Endometrial microvascular endothelial cells (primary cell): Measurements from ENCODE around the gene SGCA. TPM values are rescaled to one million over a fixed set of nuclear protein-coding genes. Genes with fewer than 3 reads are reported as not detected.

ENCODE experiments used
- in situ Hi-C: cut with HindIII; loops from 2 replicates; pipeline ENCODE4 v1.10.0; 2017; ENCODE audit warnings: low sequenced_read_pairs, low pct_unique_long_range_greater_than_20kb; ENCODE audit errors: inconsistent ontology term
- total RNA-seq: library from RNA; depleted of rRNA; stranded (reverse); fragments of >200 nt; gene quantifications from one replicate; pipeline ENCODE4 v1.2.3, GENCODE V29; 2015; ENCODE audit errors: inconsistent ontology term

SGCA gene
- not detected for total RNA-seq

GRCh38 chr17:50165867-50166517, at the start of gene SGCA:
SGCA (plus strand) TSS chr17:50166005; CDS start chr17:50166041, 36 bp downstream.
- in situ Hi-C loops, result no loop called here

- in situ Hi-C loops, result no loop called here
Measured at GRCh38 chr17:50117202-50118051, 48.4 kb upstream of the SGCA start.

- in situ Hi-C loops, result no loop called here
Measured at GRCh38 chr17:50118076-50118827, 47.6 kb upstream of the SGCA start.

- in situ Hi-C loops, result no loop called here
Measured at GRCh38 chr17:50118828-50119218, 47.0 kb upstream of the SGCA start.

DNA sequence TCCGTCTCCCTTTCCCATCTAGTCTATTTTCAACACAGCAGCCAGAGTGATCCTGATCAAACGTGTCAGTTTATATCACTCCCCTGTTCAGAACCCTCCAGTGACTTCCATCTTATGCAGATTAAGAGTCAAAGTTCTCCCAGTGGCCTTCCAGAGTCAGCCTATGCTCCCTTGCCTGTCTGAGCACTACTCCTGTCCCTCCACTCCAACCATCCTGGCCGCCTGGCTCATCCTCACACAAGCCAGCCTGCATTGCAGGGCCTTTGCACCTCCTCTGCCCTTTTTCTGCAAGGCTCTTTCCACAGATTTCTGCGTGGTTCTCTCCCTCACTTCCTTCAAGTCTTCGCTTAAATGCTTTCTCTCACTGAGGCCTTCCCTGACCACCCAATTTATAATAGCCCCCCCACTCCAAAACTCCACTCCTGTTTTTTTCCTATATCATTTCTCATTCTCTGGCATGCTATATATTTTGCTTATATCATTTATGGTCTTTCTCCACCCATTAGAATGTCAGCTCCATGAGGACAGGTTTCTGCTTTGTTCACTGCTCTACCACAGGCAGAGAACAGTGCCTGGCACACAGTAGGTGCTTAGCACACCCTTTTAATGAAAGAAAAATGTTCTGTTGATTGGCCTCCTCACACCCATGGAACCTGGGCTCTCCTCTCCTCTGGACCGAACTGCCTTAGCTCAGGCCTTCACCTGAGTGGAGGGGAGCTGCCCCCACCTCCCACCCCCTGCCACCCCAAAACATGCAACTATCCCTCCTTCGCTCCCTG, 45.1 kb upstream of the SGCA start:
- in situ Hi-C loops, result no loop called here

DNA sequence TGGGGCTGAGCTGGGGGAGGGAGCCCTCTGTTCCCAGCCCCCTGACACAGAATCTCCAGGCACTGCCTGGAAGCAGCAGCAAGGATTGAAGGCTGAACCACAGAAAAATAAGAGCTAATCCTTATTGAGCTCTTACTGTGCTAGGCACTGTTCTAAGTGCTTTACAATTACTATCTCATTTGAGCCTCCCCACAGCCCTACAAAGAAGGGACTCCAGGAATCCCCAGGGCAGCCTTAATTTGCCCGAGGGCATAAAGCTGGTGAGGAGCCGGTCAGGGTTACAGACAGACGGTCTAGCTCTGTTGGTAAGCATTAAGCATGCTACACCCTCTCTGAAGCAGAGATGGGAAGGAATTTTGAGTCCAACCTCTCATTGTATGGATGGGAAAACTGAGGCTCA, 42.9 kb upstream of the SGCA start:
- in situ Hi-C loops, result no loop called here

GRCh38 chr17:50123649-50124349, 42.0 kb upstream of the SGCA start:
- in situ Hi-C loops, result no loop called here

DNA sequence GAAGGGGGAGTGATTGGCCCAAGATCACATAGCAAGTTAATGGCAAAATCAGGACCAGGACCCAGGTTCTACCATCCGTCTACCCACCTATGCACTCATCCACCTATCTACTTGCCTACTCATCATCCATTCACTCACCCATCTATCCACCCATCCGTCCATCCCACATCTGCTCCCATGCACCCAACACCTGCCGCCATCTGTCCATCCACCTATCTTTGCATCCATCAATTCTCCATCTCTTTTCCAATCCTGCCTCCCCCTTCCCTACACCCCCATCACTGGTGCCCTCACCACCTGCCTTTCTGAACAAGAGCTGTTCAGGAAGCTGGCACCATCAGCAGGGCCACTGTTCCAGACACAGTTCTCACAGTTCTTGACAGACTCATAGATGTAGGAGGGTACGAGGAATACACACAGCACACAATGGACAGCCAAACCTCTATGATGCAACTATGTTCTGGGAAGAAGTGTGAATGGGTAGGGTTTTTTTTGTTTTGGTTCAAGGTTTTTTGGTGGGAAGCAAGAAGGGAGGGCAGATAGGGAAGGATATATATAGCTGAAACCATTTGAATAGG, 40.3 kb upstream of the SGCA start:
- in situ Hi-C loops, result no loop called here

GRCh38 chr17:50127697-50128361, 38.0 kb upstream of the SGCA start:
- in situ Hi-C loops, result no loop called here

DNA sequence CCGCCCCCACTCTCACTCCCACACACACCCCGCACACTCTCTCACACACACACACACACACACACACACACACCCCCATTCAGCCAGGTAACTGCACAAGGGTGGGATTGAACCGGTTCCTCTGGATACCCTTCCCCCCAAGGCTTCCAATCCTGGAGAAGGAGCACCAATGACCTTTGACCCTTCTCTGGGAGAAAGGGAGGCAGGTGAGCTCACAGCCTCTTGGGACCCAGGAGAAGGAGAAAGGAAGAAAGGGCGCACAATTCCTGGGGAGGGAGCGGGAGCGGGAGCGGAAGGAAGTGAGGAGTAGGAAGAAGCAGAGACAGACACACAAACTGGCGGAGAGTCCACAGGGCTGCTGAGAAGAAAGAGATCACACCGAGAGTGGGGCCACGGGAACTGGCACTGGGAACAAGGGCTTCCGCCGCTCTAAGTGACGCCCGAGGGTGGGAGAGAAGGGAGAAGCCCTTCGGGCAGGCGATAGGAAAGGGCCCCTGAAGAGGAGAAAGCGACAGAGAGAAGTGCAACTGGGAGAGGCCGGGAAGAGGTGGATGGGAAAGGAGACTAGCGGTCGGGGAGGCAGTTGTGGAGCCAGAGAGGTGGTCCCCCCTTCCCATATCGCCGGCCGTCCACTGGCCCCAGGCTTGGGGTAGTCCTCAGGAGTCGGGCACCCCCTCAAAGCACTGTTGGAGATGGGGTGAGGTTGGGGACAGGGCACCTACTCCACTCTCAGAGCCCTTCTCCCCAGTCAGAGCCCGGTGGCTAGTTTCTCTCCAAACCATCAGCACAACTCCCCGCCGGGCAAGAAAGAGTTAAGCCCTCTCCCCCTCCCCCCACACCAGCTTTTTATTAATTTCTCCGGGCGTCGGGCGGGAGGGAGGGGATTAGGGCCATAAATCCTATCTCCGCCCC, 37.1 kb upstream of the SGCA start:
- in situ Hi-C loops, result no loop called here

- in situ Hi-C loops, result no loop called here
Measured at GRCh38 chr17:50129353-50129727, 36.5 kb upstream of the SGCA start.

DNA sequence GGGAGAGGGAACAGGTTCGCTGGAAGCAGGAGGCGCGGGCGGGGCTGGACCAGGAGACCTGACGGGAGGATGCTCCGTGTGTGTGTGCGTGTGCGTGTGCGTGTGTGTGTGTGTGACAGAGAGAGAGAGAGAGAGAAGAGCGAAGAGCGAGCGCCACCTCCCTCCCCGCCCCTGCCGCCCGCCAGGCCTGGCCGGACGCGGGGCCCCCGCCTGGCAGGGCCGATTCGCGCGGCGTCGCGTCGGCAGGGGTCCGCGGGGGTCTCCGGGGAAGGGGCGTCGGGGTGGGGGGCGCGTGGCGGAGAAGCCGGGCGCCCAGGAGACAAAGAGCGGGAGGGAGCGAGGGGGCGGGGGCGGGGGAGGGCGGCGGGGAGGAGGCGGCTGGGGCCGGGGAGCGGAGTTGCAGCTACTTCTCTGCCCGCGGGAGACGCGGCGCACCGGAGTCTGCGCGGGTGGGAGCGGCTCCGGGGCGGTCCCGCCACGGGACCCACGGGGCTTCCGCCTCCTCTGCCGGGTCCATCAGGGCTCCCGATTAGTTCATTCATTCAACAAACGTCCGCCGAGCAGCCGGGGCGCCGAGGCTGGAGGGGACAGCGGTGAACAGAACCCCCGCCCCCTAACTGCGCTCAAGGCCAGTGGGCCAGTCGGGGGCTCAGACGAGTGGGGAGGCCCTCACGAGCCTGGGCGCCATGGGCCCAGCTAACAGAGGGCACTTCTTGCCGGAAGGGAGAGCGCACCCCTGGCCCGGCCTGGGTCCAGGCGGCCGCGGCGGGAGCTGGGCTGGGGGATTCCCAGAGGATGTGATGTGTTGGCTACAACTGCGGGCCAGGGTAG, 35.9 kb upstream of the SGCA start, which contains the start of gene SAMD14:
SAMD14 (minus strand) TSS at position 433 of the 831 bp plus-strand sequence. CDS start 5,201 bp downstream, outside the sequence.
- in situ Hi-C loops, result no loop called here

- in situ Hi-C loops, result no loop called here
Measured at GRCh38 chr17:50130559-50131305, 35.1 kb upstream of the SGCA start.

- in situ Hi-C loops, result no loop called here
Measured at GRCh38 chr17:50132104-50132794, 33.6 kb upstream of the SGCA start.
